ENCODE results near the gene ANO8. TPM values are rescaled to one million over a fixed set of nuclear protein-coding genes. Genes with fewer than 3 reads are reported as not detected.

The ANO8 gene
- total and polyA plus RNA-seq, 2 experiments from 2014 or later: 4.5 to 24.9 TPM

DNA sequence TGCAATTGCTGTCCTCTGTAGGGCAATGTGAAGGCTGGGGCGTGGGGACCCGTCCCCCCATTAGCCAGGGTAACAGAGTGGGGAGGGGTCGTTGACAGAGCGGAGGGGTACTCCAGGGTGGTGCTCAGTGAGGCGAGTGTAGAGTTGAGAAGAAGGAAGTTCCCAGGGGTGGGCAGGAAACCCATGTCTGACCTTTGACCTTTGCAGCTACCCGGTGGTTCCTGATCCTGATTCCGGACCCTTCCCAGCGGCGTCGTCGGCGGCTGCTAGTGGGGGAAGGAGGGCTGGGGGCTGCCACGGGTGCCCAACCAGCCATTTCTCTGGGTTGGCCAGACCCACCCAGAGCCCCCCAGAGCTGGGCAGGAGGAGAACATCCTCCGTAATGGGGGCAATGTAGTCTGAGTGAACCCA lies 44.6 kb upstream of the ANO8 start (continued):
- TF ChIP-seq, protein P1, sequence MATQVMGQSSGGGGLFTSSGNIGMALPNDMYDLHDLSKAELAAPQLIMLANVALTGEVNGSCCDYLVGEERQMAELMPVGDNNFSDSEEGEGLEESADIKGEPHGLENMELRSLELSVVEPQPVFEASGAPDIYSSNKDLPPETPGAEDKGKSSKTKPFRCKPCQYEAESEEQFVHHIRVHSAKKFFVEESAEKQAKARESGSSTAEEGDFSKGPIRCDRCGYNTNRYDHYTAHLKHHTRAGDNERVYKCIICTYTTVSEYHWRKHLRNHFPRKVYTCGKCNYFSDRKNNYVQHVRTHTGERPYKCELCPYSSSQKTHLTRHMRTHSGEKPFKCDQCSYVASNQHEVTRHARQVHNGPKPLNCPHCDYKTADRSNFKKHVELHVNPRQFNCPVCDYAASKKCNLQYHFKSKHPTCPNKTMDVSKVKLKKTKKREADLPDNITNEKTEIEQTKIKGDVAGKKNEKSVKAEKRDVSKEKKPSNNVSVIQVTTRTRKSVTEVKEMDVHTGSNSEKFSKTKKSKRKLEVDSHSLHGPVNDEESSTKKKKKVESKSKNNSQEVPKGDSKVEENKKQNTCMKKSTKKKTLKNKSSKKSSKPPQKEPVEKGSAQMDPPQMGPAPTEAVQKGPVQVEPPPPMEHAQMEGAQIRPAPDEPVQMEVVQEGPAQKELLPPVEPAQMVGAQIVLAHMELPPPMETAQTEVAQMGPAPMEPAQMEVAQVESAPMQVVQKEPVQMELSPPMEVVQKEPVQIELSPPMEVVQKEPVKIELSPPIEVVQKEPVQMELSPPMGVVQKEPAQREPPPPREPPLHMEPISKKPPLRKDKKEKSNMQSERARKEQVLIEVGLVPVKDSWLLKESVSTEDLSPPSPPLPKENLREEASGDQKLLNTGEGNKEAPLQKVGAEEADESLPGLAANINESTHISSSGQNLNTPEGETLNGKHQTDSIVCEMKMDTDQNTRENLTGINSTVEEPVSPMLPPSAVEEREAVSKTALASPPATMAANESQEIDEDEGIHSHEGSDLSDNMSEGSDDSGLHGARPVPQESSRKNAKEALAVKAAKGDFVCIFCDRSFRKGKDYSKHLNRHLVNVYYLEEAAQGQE (IDR thresholded peaks at IDR 0.05; ENCODE audit: unreplicated experiment): no peak
- TF ChIP-seq POLR2AphosphoS5 (IDR thresholded peaks at IDR 0.05; ENCODE audit: low read depth) (no peak), EZH2phosphoT487 (IDR thresholded peaks at IDR 0.05; ENCODE audit: unreplicated experiment) (no peak), STAT1 (IDR thresholded peaks at IDR 0.05; ENCODE audit: unreplicated experiment) (no peak), NANOG (IDR thresholded peaks at IDR 0.05; ENCODE audit: borderline replicate concordance) (no peak), CREB1 (CRISPR knock-in tag; IDR thresholded peaks at IDR 0.05; ENCODE audit: low read depth) (no peak), ZNF331 (CRISPR knock-in tag; IDR thresholded peaks at IDR 0.05; ENCODE audit: low read depth) (no peak)
- TF ChIP-seq, protein P2, sequence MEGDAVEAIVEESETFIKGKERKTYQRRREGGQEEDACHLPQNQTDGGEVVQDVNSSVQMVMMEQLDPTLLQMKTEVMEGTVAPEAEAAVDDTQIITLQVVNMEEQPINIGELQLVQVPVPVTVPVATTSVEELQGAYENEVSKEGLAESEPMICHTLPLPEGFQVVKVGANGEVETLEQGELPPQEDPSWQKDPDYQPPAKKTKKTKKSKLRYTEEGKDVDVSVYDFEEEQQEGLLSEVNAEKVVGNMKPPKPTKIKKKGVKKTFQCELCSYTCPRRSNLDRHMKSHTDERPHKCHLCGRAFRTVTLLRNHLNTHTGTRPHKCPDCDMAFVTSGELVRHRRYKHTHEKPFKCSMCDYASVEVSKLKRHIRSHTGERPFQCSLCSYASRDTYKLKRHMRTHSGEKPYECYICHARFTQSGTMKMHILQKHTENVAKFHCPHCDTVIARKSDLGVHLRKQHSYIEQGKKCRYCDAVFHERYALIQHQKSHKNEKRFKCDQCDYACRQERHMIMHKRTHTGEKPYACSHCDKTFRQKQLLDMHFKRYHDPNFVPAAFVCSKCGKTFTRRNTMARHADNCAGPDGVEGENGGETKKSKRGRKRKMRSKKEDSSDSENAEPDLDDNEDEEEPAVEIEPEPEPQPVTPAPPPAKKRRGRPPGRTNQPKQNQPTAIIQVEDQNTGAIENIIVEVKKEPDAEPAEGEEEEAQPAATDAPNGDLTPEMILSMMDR (conservative IDR thresholded peaks at IDR 0.05; ENCODE audit: low read depth in 2 of 2): no peak

DNA sequence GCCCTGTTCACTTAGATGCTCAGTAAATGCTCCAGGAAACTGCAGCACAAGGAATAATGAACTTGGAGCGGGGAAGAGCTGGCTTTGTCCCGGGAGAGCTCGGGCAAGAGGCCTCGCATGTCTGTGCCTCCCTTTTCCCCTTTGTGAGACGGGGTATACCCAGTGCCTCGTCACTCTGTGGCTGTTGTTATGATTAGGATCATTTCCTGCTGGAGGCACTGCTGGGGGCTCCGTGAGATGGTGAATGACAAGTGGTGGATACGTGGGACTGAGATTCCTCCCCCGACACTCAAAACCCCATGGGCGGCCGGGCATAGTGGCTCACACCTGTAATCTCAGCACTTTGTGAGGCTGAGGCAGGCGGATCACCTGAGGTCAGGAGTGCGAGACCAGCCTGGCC lies 43.6 kb upstream of the ANO8 start:
- peak overlapping the region; percentile 52; the same call in 1 of the 2 replicates for H2AFZ ChIP-seq
- no peak overlapping the region for H3K27ac ChIP-seq (ENCODE audit: low read depth)
- H3K27me3 ChIP-seq (ENCODE audit: insufficient read depth): no peaks in the 10 kb centered on the region
- peaks cover 6% of the 10 kb centered on the region; the same call in 1 of the 2 replicates for H3K4me1 ChIP-seq (ENCODE audit: insufficient read depth)
- Mint-ChIP-seq H3K36me3 (ENCODE audit: low read depth) (peaks cover 7% of the 10 kb centered on the region; the same call in 2 of the 3 replicates), H3K27me3 (ENCODE audit: insufficient read depth, low read depth, poor library complexity) (peaks cover 19% of the 10 kb centered on the region), H3K4me1 (peaks cover 12% of the 10 kb centered on the region), H3K4me3 (no peak overlapping the region), H3K9me3 (peaks cover 10% of the 10 kb centered on the region), H3K27ac (no peak overlapping the region; the same call in 1 of the 2 replicates)
- H4K20me1 ChIP-seq (replicated peaks; ENCODE audit: insufficient read depth): no peaks in the 10 kb centered on the region
- H3K36me3 ChIP-seq (ENCODE audit: insufficient read depth): no peaks in the 10 kb centered on the region
- DNase-seq (ENCODE audit: low spot score) (no peak), ATAC-seq (no peak)
- no peaks in the 10 kb centered on the region for H3K79me2 ChIP-seq (replicated peaks; ENCODE audit: insufficient read depth)
- H3K4me2 ChIP-seq: no peak overlapping the region
- H3F3A ChIP-seq (replicated peaks; ENCODE audit: low read depth): 0 out of 2 replicates have a peak, but pooled peaks cover 6% of the 10 kb centered on the region
- H3K9me2 ChIP-seq (ENCODE audit: insufficient read depth): no peaks in the 10 kb centered on the region
- H3K4me3 ChIP-seq: no peak overlapping the region
- TF ChIP-seq JUNB (IDR thresholded peaks at IDR 0.05; ENCODE audit: unreplicated experiment) (no peak), ZNF114 (CRISPR knock-in tag; IDR thresholded peaks at IDR 0.05) (no peak), NANOG (IDR thresholded peaks at IDR 0.05; ENCODE audit: borderline replicate concordance) (no peak), STAT1 (IDR thresholded peaks at IDR 0.05; ENCODE audit: unreplicated experiment) (no peak), POLR2AphosphoS5 (IDR thresholded peaks at IDR 0.05; ENCODE audit: low read depth) (no peak), ZNF331 (CRISPR knock-in tag; IDR thresholded peaks at IDR 0.05; ENCODE audit: low read depth) (no peak)
- TF ChIP-seq, protein P2 (conservative IDR thresholded peaks at IDR 0.05; ENCODE audit: low read depth in 2 of 2): no peak
- TF ChIP-seq, protein P3, sequence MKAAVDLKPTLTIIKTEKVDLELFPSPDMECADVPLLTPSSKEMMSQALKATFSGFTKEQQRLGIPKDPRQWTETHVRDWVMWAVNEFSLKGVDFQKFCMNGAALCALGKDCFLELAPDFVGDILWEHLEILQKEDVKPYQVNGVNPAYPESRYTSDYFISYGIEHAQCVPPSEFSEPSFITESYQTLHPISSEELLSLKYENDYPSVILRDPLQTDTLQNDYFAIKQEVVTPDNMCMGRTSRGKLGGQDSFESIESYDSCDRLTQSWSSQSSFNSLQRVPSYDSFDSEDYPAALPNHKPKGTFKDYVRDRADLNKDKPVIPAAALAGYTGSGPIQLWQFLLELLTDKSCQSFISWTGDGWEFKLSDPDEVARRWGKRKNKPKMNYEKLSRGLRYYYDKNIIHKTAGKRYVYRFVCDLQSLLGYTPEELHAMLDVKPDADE (IDR thresholded peaks at IDR 0.05): no peak
- TF ChIP-seq, protein P1 (IDR thresholded peaks at IDR 0.05; ENCODE audit: unreplicated experiment): no peak
